K562 (cell line): ENCODE results near the gene SHB. TPM values are rescaled to one million over a fixed set of nuclear protein-coding genes. Genes with fewer than 3 reads are reported as not detected.
A peak's percentile ranks its signal among the peaks of the same experiment; 100 is the strongest.

Source experiments
- CBX3 ChIP-seq, 2 experiments: IDR thresholded peaks; 1 replicate in 1 of 2; 2 replicates in 1 of 2; pipeline ENCODE4 v1.6.1; 2012; ENCODE audit warnings: inconsistent platforms in 2 of 2, low read length in 2 of 2, borderline replicate concordance in 1 of 2, control low read depth in 1 of 2
- EGR1 ChIP-seq: fragments of 450-650 bp; conservative IDR thresholded peaks from 2 replicates; pipeline ENCODE4 v1.6.1; 2017; ENCODE audit warnings: mild to moderate bottlenecking
- FOXJ2 ChIP-seq: fragments of 200-800 bp; sonication (Bioruptor generic); IDR thresholded peaks from 2 replicates; pipeline ENCODE4 v1.6.1; 2016; ENCODE audit warnings: missing genetic modification characterization, missing compliant biosample characterization
- FOXP1 ChIP-seq: sonication (generic); formaldehyde crosslinking; IDR thresholded peaks from 2 replicates; pipeline ENCODE4 v1.8.0; 2022; ENCODE audit warnings: mild to moderate bottlenecking, missing genetic modification reagents
- HIVEP1 ChIP-seq: fragments of 250-450 bp; sonication (Bioruptor Pico); IDR thresholded peaks from 2 replicates; pipeline ENCODE4 v1.4.0; 2020; ENCODE audit warnings: mild to moderate bottlenecking
- HLTF ChIP-seq: fragments of 450-650 bp; IDR thresholded peaks from 2 replicates; pipeline ENCODE4 v1.6.1; 2016
- JUN ChIP-seq, 2 experiments: sonication (generic) in 1 of 2; formaldehyde crosslinking in 1 of 2; IDR thresholded peaks; 2 replicates each; pipeline versions ENCODE4 v1.6.1 to v1.8.0; 2012 to 2022; ENCODE audit warnings: borderline replicate concordance in 2 of 2, mild to moderate bottlenecking in 2 of 2, improper control_type of control experiment in 1 of 2, low read depth in 1 of 2, low read length in 1 of 2, missing genetic modification reagents in 1 of 2
- NCOA1 ChIP-seq: fragments of 450-650 bp; IDR thresholded peaks from 2 replicates; pipeline ENCODE4 v1.6.1; 2016; ENCODE audit warnings: low read depth
- NR2F6 ChIP-seq: fragments of 450-650 bp; formaldehyde crosslinking; IDR thresholded peaks from 2 replicates; pipeline ENCODE4 v1.4.0; 2020; ENCODE audit warnings: mild to moderate bottlenecking
- PHB ChIP-seq: fragments of 250-450 bp; sonication (Bioruptor Pico); IDR thresholded peaks from 2 replicates; pipeline ENCODE4 v1.5.0; 2021
- PML ChIP-seq: IDR thresholded peaks from 2 replicates; pipeline ENCODE4 v1.6.1; 2012; ENCODE audit warnings: low read length, inconsistent platforms
- RBM14 ChIP-seq: fragments of 200-400 bp; formaldehyde crosslinking; IDR thresholded peaks from 2 replicates; pipeline ENCODE4 v1.6.1; 2018; ENCODE audit warnings: low read depth, mild to moderate bottlenecking, low read length, moderate library complexity, borderline replicate concordance; ENCODE audit not compliant: insufficient read depth
- SNRNP70 ChIP-seq: fragments of 200-400 bp; formaldehyde crosslinking; optimal IDR thresholded peaks from 2 replicates; pipeline ENCODE3; 2017; ENCODE audit warnings: low read depth, low read length
- STAG1 ChIP-seq: sonication (generic); formaldehyde crosslinking; IDR thresholded peaks from 2 replicates; pipeline ENCODE4 v1.5.0; 2020; ENCODE audit warnings: missing genetic modification reagents, borderline replicate concordance
- STAT5A ChIP-seq: IDR thresholded peaks from 2 replicates; pipeline ENCODE4 v1.6.1; 2012; ENCODE audit warnings: low read length, inconsistent platforms, borderline replicate concordance
- TAF15 ChIP-seq: fragments of 200-400 bp; formaldehyde crosslinking; IDR thresholded peaks from 2 replicates; pipeline ENCODE4 v1.6.1; 2017; ENCODE audit warnings: mild to moderate bottlenecking, low read depth, low read length, moderate library complexity
- ZC3H4 ChIP-seq: sonication (generic); formaldehyde crosslinking; IDR thresholded peaks from 2 replicates; pipeline ENCODE4 v1.9.0; 2021; ENCODE audit warnings: missing genetic modification reagents, borderline replicate concordance
- ZNF165 ChIP-seq: fragments of 250-450 bp; sonication (Bioruptor Pico); IDR thresholded peaks from 2 replicates; pipeline ENCODE4 v1.4.0; 2020; ENCODE audit warnings: borderline replicate concordance
- ZNF551 ChIP-seq: fragments of 250-450 bp; sonication (Bioruptor Pico); IDR thresholded peaks from 2 replicates; pipeline ENCODE4 v1.5.0; 2021; ENCODE audit warnings: mild to moderate bottlenecking, moderate library complexity
- polyA plus RNA-seq, 8 experiments: library from polyadenylated mRNA; depleted of rRNA in 4 of 8; stranded (reverse) in 5 of 8; unstranded in 3 of 8; fragments of >200 nt; fragmentation: Nextera tagmentation in 2 of 8; fragmentation: Illumina TruSeq in 1 of 8; extraction: Ambion mirVana in 2 of 8; extraction: Trizol in 1 of 8; gene quantifications; 2 replicates each; pipeline versions ENCODE4 v1.2.1 to v1.2.3, GENCODE V29; 2011 to 2014; ENCODE audit warnings: inconsistent platforms in 1 of 8, missing spikeins in 1 of 8
- total RNA-seq, 7 experiments: library from RNA; depleted of rRNA in 6 of 7; stranded (reverse); fragments of >200 nt in 6 of 7; fragmentation: Illumina TruSeq in 2 of 7; extraction: Trizol in 2 of 7; gene quantifications; 2 replicates each; pipeline versions ENCODE4 v1.2.1 to v1.2.3, GENCODE V29; 2011 to 2021; ENCODE audit warnings: low replicate concordance in 1 of 7
- TF ChIP-seq, protein P1 (sequence below): fragments of 450-650 bp; IDR thresholded peaks from 2 replicates; pipeline ENCODE4 v1.6.1; 2016; ENCODE audit warnings: mild to moderate bottlenecking
- TF ChIP-seq, protein P2 (sequence below), 2 experiments: fragments of 450-650 bp in 1 of 2; IDR thresholded peaks; 2 replicates each; pipeline ENCODE4 v1.6.1; 2011 to 2017; ENCODE audit warnings: low read depth in 2 of 2, antibody characterized with exemption in 1 of 2, borderline replicate concordance in 1 of 2, low read length in 1 of 2, mild to moderate bottlenecking in 1 of 2, mixed read lengths in 1 of 2; ENCODE audit not compliant: control insufficient read depth in 1 of 2
- TF ChIP-seq, protein P3 (sequence below): fragments of 200-800 bp; sonication (Bioruptor generic); IDR thresholded peaks from 2 replicates; pipeline ENCODE4 v1.6.1; 2017; ENCODE audit warnings: missing genetic modification characterization, missing compliant biosample characterization

Gene SHB
- total and polyA plus RNA-seq, 9 of the 15 experiments (the other 6 are each of a cell fraction or from before 2014, with no cell fraction given): 0.78 to 16.0 (median 5.3) TPM

- TF ChIP-seq, protein P1, sequence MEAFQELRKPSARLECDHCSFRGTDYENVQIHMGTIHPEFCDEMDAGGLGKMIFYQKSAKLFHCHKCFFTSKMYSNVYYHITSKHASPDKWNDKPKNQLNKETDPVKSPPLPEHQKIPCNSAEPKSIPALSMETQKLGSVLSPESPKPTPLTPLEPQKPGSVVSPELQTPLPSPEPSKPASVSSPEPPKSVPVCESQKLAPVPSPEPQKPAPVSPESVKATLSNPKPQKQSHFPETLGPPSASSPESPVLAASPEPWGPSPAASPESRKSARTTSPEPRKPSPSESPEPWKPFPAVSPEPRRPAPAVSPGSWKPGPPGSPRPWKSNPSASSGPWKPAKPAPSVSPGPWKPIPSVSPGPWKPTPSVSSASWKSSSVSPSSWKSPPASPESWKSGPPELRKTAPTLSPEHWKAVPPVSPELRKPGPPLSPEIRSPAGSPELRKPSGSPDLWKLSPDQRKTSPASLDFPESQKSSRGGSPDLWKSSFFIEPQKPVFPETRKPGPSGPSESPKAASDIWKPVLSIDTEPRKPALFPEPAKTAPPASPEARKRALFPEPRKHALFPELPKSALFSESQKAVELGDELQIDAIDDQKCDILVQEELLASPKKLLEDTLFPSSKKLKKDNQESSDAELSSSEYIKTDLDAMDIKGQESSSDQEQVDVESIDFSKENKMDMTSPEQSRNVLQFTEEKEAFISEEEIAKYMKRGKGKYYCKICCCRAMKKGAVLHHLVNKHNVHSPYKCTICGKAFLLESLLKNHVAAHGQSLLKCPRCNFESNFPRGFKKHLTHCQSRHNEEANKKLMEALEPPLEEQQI: no peak
- TF ChIP-seq, protein P2, sequence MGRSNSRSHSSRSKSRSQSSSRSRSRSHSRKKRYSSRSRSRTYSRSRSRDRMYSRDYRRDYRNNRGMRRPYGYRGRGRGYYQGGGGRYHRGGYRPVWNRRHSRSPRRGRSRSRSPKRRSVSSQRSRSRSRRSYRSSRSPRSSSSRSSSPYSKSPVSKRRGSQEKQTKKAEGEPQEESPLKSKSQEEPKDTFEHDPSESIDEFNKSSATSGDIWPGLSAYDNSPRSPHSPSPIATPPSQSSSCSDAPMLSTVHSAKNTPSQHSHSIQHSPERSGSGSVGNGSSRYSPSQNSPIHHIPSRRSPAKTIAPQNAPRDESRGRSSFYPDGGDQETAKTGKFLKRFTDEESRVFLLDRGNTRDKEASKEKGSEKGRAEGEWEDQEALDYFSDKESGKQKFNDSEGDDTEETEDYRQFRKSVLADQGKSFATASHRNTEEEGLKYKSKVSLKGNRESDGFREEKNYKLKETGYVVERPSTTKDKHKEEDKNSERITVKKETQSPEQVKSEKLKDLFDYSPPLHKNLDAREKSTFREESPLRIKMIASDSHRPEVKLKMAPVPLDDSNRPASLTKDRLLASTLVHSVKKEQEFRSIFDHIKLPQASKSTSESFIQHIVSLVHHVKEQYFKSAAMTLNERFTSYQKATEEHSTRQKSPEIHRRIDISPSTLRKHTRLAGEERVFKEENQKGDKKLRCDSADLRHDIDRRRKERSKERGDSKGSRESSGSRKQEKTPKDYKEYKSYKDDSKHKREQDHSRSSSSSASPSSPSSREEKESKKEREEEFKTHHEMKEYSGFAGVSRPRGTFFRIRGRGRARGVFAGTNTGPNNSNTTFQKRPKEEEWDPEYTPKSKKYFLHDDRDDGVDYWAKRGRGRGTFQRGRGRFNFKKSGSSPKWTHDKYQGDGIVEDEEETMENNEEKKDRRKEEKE (IDR thresholded peaks at IDR 0.05; ENCODE audit: borderline replicate concordance in 1 of 2, control insufficient read depth in 1 of 2, low read depth in 2 of 2, low read length in 1 of 2): no peak
- no peak for TF ChIP-seq HLTF
- TF ChIP-seq ZC3H4: no peak
- TF ChIP-seq PHB: no peak
- TF ChIP-seq HIVEP1: no peak
- TF ChIP-seq NCOA1: no peak
- TF ChIP-seq STAG1 (CRISPR knock-in tag): no peak
- TF ChIP-seq, protein P3, sequence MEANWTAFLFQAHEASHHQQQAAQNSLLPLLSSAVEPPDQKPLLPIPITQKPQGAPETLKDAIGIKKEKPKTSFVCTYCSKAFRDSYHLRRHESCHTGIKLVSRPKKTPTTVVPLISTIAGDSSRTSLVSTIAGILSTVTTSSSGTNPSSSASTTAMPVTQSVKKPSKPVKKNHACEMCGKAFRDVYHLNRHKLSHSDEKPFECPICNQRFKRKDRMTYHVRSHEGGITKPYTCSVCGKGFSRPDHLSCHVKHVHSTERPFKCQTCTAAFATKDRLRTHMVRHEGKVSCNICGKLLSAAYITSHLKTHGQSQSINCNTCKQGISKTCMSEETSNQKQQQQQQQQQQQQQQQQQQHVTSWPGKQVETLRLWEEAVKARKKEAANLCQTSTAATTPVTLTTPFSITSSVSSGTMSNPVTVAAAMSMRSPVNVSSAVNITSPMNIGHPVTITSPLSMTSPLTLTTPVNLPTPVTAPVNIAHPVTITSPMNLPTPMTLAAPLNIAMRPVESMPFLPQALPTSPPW (CRISPR knock-in tag): no peak
- TF ChIP-seq EGR1: no peak
- TF ChIP-seq PML: no peak
- TF ChIP-seq FOXJ2: no peak
- TF ChIP-seq FOXP1 (CRISPR knock-in tag): 0 out of 2 replicates have a peak, but pooled peaks have one; percentile 49
- no peak for TF ChIP-seq ZNF165 (CRISPR knock-in tag)
- TF ChIP-seq NR2F6: no peak
- 0 out of 3 replicates have a peak, but pooled peaks of 1 of the 2 experiments have one; percentile 12 for TF ChIP-seq CBX3 (IDR thresholded peaks at IDR 0.05; ENCODE audit: borderline replicate concordance in 1 of 2, low read length in 2 of 2)
- no peak for TF ChIP-seq TAF15
- TF ChIP-seq ZNF551 (CRISPR knock-in tag): no peak
- TF ChIP-seq STAT5A: no peak
- TF ChIP-seq SNRNP70: no peak
- no peak for TF ChIP-seq RBM14
- TF ChIP-seq JUN (IDR thresholded peaks at IDR 0.05; ENCODE audit: borderline replicate concordance, low read depth, low read length): peak; percentile 69; the same call in 1 of the 2 replicates
- TF ChIP-seq JUN (CRISPR knock-in tag; IDR thresholded peaks at IDR 0.05; ENCODE audit: borderline replicate concordance): no peak
Measured at GRCh38 chr9:38026021-38026809, 42.8 kb downstream of the SHB start (continued).
